ENCODE measurements around the gene INPP5J. TPM values are rescaled to one million over a fixed set of nuclear protein-coding genes. Genes with fewer than 3 reads are reported as not detected.
A peak's percentile ranks its signal among the peaks of the same experiment; 100 is the strongest.

INPP5J gene
- polyA plus RNA-seq, 1 donor from 2014 or later: 3.7 TPM

GRCh38 chr22:31148488-31148887 lies 25.7 kb downstream of the INPP5J start:
- TF ChIP-seq POLR2AphosphoS5 (IDR thresholded peaks at IDR 0.05) (no peak), SMC3 (conservative IDR thresholded peaks at IDR 0.05; ENCODE audit: poor library complexity) (no peak), TAF1 (IDR thresholded peaks at IDR 0.05; ENCODE audit: low read depth) (no peak), MXI1 (conservative IDR thresholded peaks at IDR 0.05; ENCODE audit: poor library complexity, severe bottlenecking) (no peak), RAD21 (conservative IDR thresholded peaks at IDR 0.05) (no peak), EZH2 (IDR thresholded peaks at IDR 0.05; ENCODE audit: borderline replicate concordance, insufficient read depth, low read length, poor library complexity, severe bottlenecking) (no peak), EP300 (conservative IDR thresholded peaks at IDR 0.05; ENCODE audit: poor library complexity, severe bottlenecking) (no peak)
- H3K9me2 ChIP-seq (ENCODE audit: insufficient read depth, low read length): no peaks in the 10 kb centered on the region
- no peak overlapping the region for H2AFZ ChIP-seq (ENCODE audit: low read depth, low read length)
- no peaks in the 10 kb centered on the region for H3K27me3 ChIP-seq (ENCODE audit: insufficient read depth, low read depth, low read length)
- no peaks in the 10 kb centered on the region for H3K9me3 ChIP-seq (ENCODE audit: low read length)
- H3K4me3 ChIP-seq (ENCODE audit: low read length): no peak overlapping the region
- H3F3A ChIP-seq (ENCODE audit: insufficient read depth, low read length, poor library complexity, severe bottlenecking): no peaks in the 10 kb centered on the region
- H3K9ac ChIP-seq (ENCODE audit: low read length): no peak overlapping the region
- H3K27ac ChIP-seq (ENCODE audit: low read length): no peak overlapping the region
- no peaks in the 10 kb centered on the region for H3K36me3 ChIP-seq (ENCODE audit: insufficient read depth, low read length)
- no peak overlapping the region for H3K4me2 ChIP-seq (ENCODE audit: low read length)
- no peaks in the 10 kb centered on the region for H3K79me2 ChIP-seq (replicated peaks; ENCODE audit: insufficient read depth, low read length)
- no peaks in the 10 kb centered on the region for H4K20me1 ChIP-seq (ENCODE audit: insufficient read depth)

- no peaks in the 10 kb centered on the region for H3K36me3 ChIP-seq (ENCODE audit: insufficient read depth, low read length)
- no peaks in the 10 kb centered on the region for H3K27me3 ChIP-seq (ENCODE audit: insufficient read depth, low read depth, low read length)
- no peak overlapping the region for H3K4me3 ChIP-seq (ENCODE audit: low read length)
- H3K9me2 ChIP-seq (ENCODE audit: insufficient read depth, low read length): no peaks in the 10 kb centered on the region
- H3K27ac ChIP-seq (ENCODE audit: low read length): no peak overlapping the region
- H3K4me2 ChIP-seq (ENCODE audit: low read length): no peak overlapping the region
- no peak overlapping the region for H3K9ac ChIP-seq (ENCODE audit: low read length)
- no peaks in the 10 kb centered on the region for H3K79me2 ChIP-seq (replicated peaks; ENCODE audit: insufficient read depth, low read length)
- H3F3A ChIP-seq (ENCODE audit: insufficient read depth, low read length, poor library complexity, severe bottlenecking): no peaks in the 10 kb centered on the region
- H3K9me3 ChIP-seq (ENCODE audit: low read length): no peaks in the 10 kb centered on the region
- TF ChIP-seq TAF1 (IDR thresholded peaks at IDR 0.05; ENCODE audit: low read depth): no peak
- TF ChIP-seq CTCF (IDR thresholded peaks at IDR 0.05; ENCODE audit: poor library complexity, severe bottlenecking): peak; percentile 67
- no peak for TF ChIP-seq MXI1 (conservative IDR thresholded peaks at IDR 0.05; ENCODE audit: poor library complexity, severe bottlenecking)
- peak; percentile 78 for TF ChIP-seq RAD21 (conservative IDR thresholded peaks at IDR 0.05)
- peak; percentile 64 for TF ChIP-seq SMC3 (conservative IDR thresholded peaks at IDR 0.05; ENCODE audit: poor library complexity)
- TF ChIP-seq POLR2AphosphoS5 (IDR thresholded peaks at IDR 0.05): no peak
- no peak for TF ChIP-seq REST (IDR thresholded peaks at IDR 0.05; ENCODE audit: borderline replicate concordance)
- H4K20me1 ChIP-seq (ENCODE audit: insufficient read depth): no peaks in the 10 kb centered on the region
- no peak overlapping the region for H2AFZ ChIP-seq (ENCODE audit: low read depth, low read length)
These were observed 26.3 kb downstream of the INPP5J start for GRCh38 chr22:31148953-31149627.
